Stomach (tissue), 9 donors: ENCODE measurements around the gene TUBGCP2. TPM values are rescaled to one million over a fixed set of nuclear protein-coding genes. Genes with fewer than 3 reads are reported as not detected.
A peak's percentile ranks its signal among the peaks of the same experiment; 100 is the strongest.
"Not testable (repeated sequence)": the region's sequence is repeated elsewhere in the genome, so short reads cannot be mapped to it uniquely, and the experiment has no call there.

Experiments used
- DNase-seq, 2 donors: peaks; one replicate each; pipeline versions ENCODE4 v3.0.0 to v3.0.0-alpha.2; 2013 to 2019
- H3K27ac ChIP-seq, 5 donors: fragments of 200-600 bp in 4 of 5; sonication (generic) in 4 of 5; one replicate each; pipeline ENCODE4 v1.5.1; 2013 to 2019; ENCODE audit warnings: mild to moderate bottlenecking in 1 of 5, moderate library complexity in 1 of 5
- H3K27me3 ChIP-seq, 3 donors: fragments of 200-600 bp; sonication (generic); one replicate each; pipeline ENCODE4 v1.5.1; 2017 to 2019; ENCODE audit warnings: mixed run types in 1 of 3
- H3K36me3 ChIP-seq, 4 donors: fragments of 200-600 bp; sonication (generic); 1 replicate in 3 of 4; 2 replicates in 1 of 4; pipeline ENCODE4 v1.5.1; 2016 to 2019
- H3K4me1 ChIP-seq, 4 donors: fragments of 200-600 bp; sonication (generic); one replicate each; pipeline ENCODE4 v1.5.1; 2016 to 2019
- H3K4me3 ChIP-seq, 4 donors: fragments of 200-600 bp; sonication (generic) in 3 of 4; one replicate each; pipeline ENCODE4 v1.5.1; 2016 to 2019; ENCODE audit warnings: mild to moderate bottlenecking in 1 of 4
- H3K9me3 ChIP-seq, 4 donors: fragments of 200-600 bp; sonication (generic); one replicate each; pipeline ENCODE4 v1.5.1; 2016 to 2019
- POLR2A ChIP-seq, 4 donors: fragments of 450-650 bp; IDR thresholded peaks; one replicate each; pipeline ENCODE4 v1.6.1; 2016; ENCODE audit warnings: antibody characterized with exemption in 4 of 4, control low read depth in 2 of 4, mild to moderate bottlenecking in 1 of 4, moderate library complexity in 1 of 4
- POLR2AphosphoS5 ChIP-seq, 3 donors: sonication (generic); formaldehyde crosslinking; IDR thresholded peaks; one replicate each; pipeline ENCODE4 v1.6.1; 2016; ENCODE audit warnings: antibody characterized with exemption in 3 of 3
- WGBS, 5 donors: extraction: QIAGEN DNeasy Blood & Tissue Kit in 3 of 5; methylation state at CpG; one replicate each; pipeline versions ENCODE4 v1.1.5 to v1.1.7; 2013 to 2018; 5-methylcytosine and 5-hydroxymethylcytosine counted together
- intact Hi-C: fragments of 100-400 bp; cut with DNase I; formaldehyde crosslinking; loops from one replicate; pipeline ENCODE4 v1.15.1; 2023; ENCODE audit warnings: low total_unique reads
- polyA plus RNA-seq, 3 donors: library from polyadenylated mRNA; stranded (reverse); fragments of 200-250 nt; gene quantifications; one replicate each; pipeline ENCODE4 v1.2.3, GENCODE V29; 2013
- total RNA-seq, 5 donors: library from RNA; depleted of rRNA; stranded (reverse); fragments of >200 nt; gene quantifications; one replicate each; pipeline versions ENCODE4 v1.1.0 to v1.2.3, GENCODE V29; 2014 to 2016
- TF ChIP-seq, protein P1 (sequence below), 7 experiments: fragments of 450-650 bp in 4 of 7; fragments of 200-600 bp in 3 of 7; sonication (generic) in 3 of 7; IDR thresholded peaks; one replicate each; pipeline ENCODE4 v1.5.1; 2016 to 2019; ENCODE audit warnings: antibody characterized with exemption in 7 of 7, control low read depth in 2 of 7, mild to moderate bottlenecking in 1 of 7
- donor health status: healthy with polysubstance abuse.
- donor health status: Bipolar disorder and iron deficiency.
- donor health status: healthy.

TUBGCP2 gene
- total and polyA plus RNA-seq, 8 donors = 18.3 to 117 (median 47.6) TPM

GRCh38 chr10:133325440-133326222, 17.0 kb upstream of the TUBGCP2 start:
- H3K9me3 ChIP-seq = no peaks in the 10 kb centered on the region
- peaks cover 7 to 74% (median 52%) of the 10 kb centered on the region in 3 donors for H3K27me3 ChIP-seq
- 1 to 7% (median 3%) methylated on average over 40 to 90 of the region's 91 CpGs for WGBS, 5 donors
- no peak for TF ChIP-seq POLR2A (IDR thresholded peaks at IDR 0.05)
- TF ChIP-seq POLR2AphosphoS5 (IDR thresholded peaks at IDR 0.05) = no peak
- DNase-seq = peak in 1 of 2 donors; percentile 58
- no peaks in the 10 kb centered on the region for H3K36me3 ChIP-seq
- H3K4me3 ChIP-seq = peak overlapping the region; percentile 40 to 48 (median 44)
- peak overlapping the region in 1 of 5 donors; percentile 54 for H3K27ac ChIP-seq
- intact Hi-C loops = no loop called here
- peaks cover 32 to 36% (median 33%) of the 10 kb centered on the region in 4 donors for H3K4me1 ChIP-seq

- no peaks in the 10 kb centered on the region for H3K36me3 ChIP-seq
- 11 to 20% (median 18%) methylated on average over 4 to 20 of the region's 20 CpGs for WGBS, 5 donors
- peaks cover 7 to 75% (median 52%) of the 10 kb centered on the region in 3 donors for H3K27me3 ChIP-seq
- peak overlapping the region in 1 of 5 donors; percentile 54 for H3K27ac ChIP-seq
- peaks cover 30 to 34% (median 31%) of the 10 kb centered on the region in 4 donors for H3K4me1 ChIP-seq
- TF ChIP-seq POLR2AphosphoS5 (IDR thresholded peaks at IDR 0.05) = no peak
- no peak for TF ChIP-seq POLR2A (IDR thresholded peaks at IDR 0.05)
- TF ChIP-seq, protein P1, sequence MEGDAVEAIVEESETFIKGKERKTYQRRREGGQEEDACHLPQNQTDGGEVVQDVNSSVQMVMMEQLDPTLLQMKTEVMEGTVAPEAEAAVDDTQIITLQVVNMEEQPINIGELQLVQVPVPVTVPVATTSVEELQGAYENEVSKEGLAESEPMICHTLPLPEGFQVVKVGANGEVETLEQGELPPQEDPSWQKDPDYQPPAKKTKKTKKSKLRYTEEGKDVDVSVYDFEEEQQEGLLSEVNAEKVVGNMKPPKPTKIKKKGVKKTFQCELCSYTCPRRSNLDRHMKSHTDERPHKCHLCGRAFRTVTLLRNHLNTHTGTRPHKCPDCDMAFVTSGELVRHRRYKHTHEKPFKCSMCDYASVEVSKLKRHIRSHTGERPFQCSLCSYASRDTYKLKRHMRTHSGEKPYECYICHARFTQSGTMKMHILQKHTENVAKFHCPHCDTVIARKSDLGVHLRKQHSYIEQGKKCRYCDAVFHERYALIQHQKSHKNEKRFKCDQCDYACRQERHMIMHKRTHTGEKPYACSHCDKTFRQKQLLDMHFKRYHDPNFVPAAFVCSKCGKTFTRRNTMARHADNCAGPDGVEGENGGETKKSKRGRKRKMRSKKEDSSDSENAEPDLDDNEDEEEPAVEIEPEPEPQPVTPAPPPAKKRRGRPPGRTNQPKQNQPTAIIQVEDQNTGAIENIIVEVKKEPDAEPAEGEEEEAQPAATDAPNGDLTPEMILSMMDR (IDR thresholded peaks at IDR 0.05) = no peak
- intact Hi-C loops = no loop called here
- H3K9me3 ChIP-seq = no peaks in the 10 kb centered on the region
- peak overlapping the region; percentile 40 to 48 (median 44) for H3K4me3 ChIP-seq
- no peak for DNase-seq
These were observed 16.2 kb upstream of the TUBGCP2 start for GRCh38 chr10:133324857-133325260.

GRCh38 chr10:133324198-133324792, 15.6 kb upstream of the TUBGCP2 start:
- peaks cover 24 to 28% (median 26%) of the 10 kb centered on the region in 4 donors for H3K4me1 ChIP-seq
- no peaks in the 10 kb centered on the region for H3K36me3 ChIP-seq
- TF ChIP-seq POLR2A (IDR thresholded peaks at IDR 0.05) = no peak
- TF ChIP-seq, protein P1 (IDR thresholded peaks at IDR 0.05) = peak in 1 of 7 experiments; percentile 7
- H3K27me3 ChIP-seq = peaks cover 7 to 75% (median 55%) of the 10 kb centered on the region in 3 donors
- DNase-seq = peak; percentile 87 to 92
- intact Hi-C loops = no loop called here
- H3K27ac ChIP-seq = peak overlapping the region in 4 of 5 donors; percentile 46 to 80 (median 67)
- H3K9me3 ChIP-seq = no peaks in the 10 kb centered on the region
- WGBS, 5 donors = 2 to 16% (median 6%) methylated on average over 4 to 13 of the region's 13 CpGs
- peak overlapping the region; percentile 16 to 48 (median 30) for H3K4me3 ChIP-seq

GRCh38 chr10:133322064-133322709, 13.5 kb upstream of the TUBGCP2 start:
- DNase-seq, H3K9me3 ChIP-seq, intact Hi-C loops, H3K36me3 ChIP-seq, H3K27ac ChIP-seq, H3K4me3 ChIP-seq: not testable (repeated sequence)
- H3K4me1 ChIP-seq = peaks cover 25 to 34% (median 28%) of the 10 kb centered on the region in 4 donors
- peaks cover 7 to 64% (median 36%) of the 10 kb centered on the region in 3 donors for H3K27me3 ChIP-seq
- 80 to 88% (median 82%) methylated on average over 11 to 13 of the region's 14 CpGs for WGBS, 5 donors

GRCh38 chr10:133320852-133321422, 12.3 kb upstream of the TUBGCP2 start:
- Histone ChIP-seq H3K27me3 (peaks cover 0 to 52% (median 23%) of the 10 kb centered on the region in 3 donors), H3K4me1 (peaks cover 22 to 30% (median 25%) of the 10 kb centered on the region in 4 donors)
- H3K9me3 ChIP-seq, DNase-seq, intact Hi-C loops, H3K36me3 ChIP-seq, H3K27ac ChIP-seq, H3K4me3 ChIP-seq: not testable (repeated sequence)
- WGBS, 5 donors = 87 to 96% (median 93%) methylated on average over 6 of the region's 6 CpGs
